A549 treated with Hydrocortisone at 1 μM for 4 hours (cell line): ENCODE results near the gene EXTL1. TPM values are rescaled to one million over a fixed set of nuclear protein-coding genes. Genes with fewer than 3 reads are reported as not detected.

Experiments used
- total RNA-seq: library from RNA; stranded (reverse); fragments of 200-300 nt; extraction: Qiagen RNA extraction; gene quantifications from 5 replicates; pipeline ENCODE4 v1.2.3, GENCODE V29; 2022

EXTL1 gene, protein sequence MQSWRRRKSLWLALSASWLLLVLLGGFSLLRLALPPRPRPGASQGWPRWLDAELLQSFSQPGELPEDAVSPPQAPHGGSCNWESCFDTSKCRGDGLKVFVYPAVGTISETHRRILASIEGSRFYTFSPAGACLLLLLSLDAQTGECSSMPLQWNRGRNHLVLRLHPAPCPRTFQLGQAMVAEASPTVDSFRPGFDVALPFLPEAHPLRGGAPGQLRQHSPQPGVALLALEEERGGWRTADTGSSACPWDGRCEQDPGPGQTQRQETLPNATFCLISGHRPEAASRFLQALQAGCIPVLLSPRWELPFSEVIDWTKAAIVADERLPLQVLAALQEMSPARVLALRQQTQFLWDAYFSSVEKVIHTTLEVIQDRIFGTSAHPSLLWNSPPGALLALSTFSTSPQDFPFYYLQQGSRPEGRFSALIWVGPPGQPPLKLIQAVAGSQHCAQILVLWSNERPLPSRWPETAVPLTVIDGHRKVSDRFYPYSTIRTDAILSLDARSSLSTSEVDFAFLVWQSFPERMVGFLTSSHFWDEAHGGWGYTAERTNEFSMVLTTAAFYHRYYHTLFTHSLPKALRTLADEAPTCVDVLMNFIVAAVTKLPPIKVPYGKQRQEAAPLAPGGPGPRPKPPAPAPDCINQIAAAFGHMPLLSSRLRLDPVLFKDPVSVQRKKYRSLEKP
- total RNA-seq = 0.02 TPM in 1 of 5 replicates, not detected in the others

DNA sequence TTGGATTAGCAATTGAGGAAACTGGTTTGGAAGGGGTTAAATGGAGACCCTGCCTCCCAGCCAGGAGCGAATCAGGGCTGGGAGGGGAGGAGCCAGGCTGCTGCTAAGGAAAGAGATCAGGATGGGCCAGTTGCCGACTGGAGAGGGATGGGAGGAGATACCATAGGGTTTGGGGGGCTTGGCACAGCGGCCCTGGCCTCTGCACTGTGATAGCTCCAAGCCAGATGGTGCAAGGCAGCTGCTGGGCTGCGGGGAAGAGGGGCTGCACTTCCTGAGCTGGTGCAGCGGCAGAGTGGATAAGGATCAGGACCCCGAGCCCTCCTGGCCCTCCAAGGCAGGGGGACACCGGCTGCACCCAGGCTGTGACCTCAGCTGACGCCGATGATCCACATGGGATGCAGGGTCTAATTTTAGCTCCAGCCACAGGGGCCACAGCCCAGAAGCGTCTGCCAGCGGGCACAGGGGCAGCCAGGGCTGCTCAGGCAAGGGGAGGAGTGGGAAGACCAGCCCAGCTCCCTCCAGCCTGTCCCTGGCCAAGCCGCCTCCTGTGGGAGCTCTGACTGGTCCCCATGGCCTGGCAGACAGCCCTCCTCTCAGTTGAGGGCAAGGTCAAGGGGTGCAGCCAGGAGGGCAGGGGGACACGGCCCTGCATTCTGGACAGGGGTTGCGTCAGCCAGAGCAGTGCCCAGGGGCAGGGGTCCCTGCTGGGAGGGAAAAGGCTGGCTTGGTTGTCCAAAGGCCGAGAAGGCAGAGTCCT is at the start of gene EXTL1:
Gene EXTL1, plus strand, starts transcription at position 129 of the 757 bp plus-strand sequence. CDS start 872 bp downstream, outside the sequence.

DNA sequence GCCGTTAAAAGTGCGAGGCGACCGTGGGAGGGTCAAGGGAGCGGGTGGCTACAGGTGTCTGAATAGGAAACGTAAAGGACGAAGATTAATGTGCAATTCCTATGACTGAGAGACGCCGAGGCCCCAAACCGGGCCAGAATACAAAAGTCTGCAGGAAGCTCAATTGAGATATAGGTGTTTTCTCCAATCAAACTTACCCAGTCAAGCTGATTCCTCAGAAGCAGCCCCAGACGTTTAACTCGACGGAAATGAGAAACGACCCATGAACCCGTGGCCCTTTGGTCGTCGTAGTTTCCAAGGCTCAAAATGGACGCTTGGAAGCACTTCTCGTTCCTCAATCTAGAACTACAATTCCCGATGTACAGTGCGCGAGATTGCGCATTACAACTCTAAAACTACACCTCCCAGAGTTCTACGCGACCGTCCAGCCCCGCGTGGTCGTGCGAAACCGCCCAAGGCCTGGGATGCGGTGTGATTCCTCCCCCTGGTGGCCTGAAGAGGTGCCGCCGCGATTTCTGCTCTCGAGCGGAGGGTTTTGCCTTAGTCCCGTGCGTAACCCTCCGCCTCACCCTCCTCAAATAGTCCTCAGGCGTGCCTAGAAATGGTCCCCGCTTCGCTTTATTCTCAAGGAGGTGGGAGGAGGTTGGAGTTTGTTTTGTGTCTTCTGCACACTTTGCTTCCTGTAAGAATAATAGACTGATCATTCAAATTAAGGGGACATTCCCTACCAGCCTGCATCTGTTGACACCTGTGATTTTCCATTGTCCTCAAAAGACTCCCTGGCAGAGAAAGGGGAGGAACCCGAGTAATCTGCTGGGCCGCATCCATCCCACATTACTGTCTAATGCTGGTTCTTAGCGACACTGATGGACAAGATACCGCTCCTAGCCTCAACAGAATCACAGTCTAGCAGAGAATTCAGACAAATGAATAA is 23.5 kb upstream of the EXTL1 start, which contains the start of gene PAFAH2:
Gene PAFAH2, minus strand, starts transcription at position 236 of the 934 bp plus-strand sequence. CDS start 7,247 bp downstream, outside the sequence.

DNA sequence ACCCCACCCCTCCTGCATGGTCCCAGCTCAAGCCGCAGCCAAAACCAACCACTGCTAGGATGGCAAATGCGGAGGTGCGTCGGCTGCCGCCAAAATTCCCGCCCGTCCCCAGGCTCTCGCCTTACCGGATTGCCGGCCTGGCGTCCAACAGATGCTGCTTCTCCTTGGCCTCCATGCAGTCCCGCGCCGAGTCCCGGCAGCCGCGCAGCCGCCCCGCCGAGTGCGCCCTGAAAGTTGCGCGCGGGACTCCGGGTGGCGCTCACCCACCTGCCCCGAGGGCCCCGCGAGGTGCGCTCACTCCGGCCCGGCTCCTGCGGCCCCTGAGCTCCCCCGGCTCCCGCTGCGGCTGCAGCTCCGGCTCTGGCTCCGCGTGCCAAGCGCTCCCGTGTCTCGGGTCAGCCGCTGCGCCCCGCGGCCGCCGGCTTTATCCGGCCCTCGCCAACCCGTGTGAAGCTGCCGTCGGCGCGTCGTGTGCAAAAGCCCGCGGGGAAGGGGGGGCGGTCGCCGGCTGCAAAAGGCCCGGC is 24.2 kb downstream of the EXTL1 start, which contains the start of gene SLC30A2:
Gene SLC30A2, minus strand, starts transcription at position 397 of the 524 bp plus-strand sequence. Its CDS starts 222 bp downstream, at position 175.

DNA sequence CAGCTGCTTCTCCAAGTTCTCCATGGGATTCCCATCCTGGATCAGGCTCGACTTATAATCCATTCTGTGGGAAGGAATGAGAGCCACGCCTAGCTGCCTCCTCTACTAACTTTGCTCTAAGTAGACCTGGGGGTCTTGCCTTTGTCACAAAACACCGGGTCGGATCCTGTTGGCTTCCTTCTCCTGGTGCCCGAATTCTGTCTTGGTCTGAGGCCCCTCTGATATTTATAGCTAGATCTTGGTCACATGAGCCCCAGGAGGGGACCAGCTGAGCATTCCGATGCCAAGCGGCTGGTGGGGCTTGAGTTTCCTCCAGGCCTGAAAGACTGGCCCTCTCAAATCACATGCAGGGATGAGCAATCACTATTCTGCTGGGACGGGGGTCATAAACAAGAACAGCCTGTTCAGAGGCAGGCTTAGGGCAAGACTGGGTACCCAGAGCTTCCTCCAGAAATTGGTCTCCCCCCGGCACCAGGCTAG is 45.9 kb downstream of the EXTL1 start, which contains the start of gene TRIM63:
Gene TRIM63, minus strand, starts transcription at position 199 of the 480 bp plus-strand sequence. Its CDS starts 136 bp downstream, at position 63.

Other genes starting within 250 kb of the EXTL1 start
- gene SELENON, start 221.6 kb upstream of the EXTL1 start, total RNA-seq = 56.9 to 67.6 TPM (median 64.5 TPM) in 5 replicates
- gene MTFR1L, start 201.8 kb upstream of the EXTL1 start, total RNA-seq = 23.9 to 31.9 TPM (median 26.7 TPM) in 5 replicates
- gene AUNIP, start 162.3 kb upstream of the EXTL1 start, total RNA-seq = 7.8 to 9.8 TPM (median 8.5 TPM) in 5 replicates
- 6.8 to 8.3 TPM (median 7.3 TPM) in 5 replicates for gene PAQR7, start 146.1 kb upstream of the EXTL1 start, total RNA-seq
- gene STMN1, start 115.4 kb upstream of the EXTL1 start, total RNA-seq = 189 to 236 TPM (median 222 TPM) in 5 replicates
- 7.0 to 10.3 TPM (median 8.2 TPM) in 5 replicates for gene PAFAH2, start 23.7 kb upstream of the EXTL1 start, total RNA-seq
- 0.24 to 0.58 TPM (median 0.42 TPM) in 5 replicates for gene SLC30A2, start 24.3 kb downstream of the EXTL1 start, total RNA-seq
- gene TRIM63, start 45.9 kb downstream of the EXTL1 start, total RNA-seq = 1.3 to 2.0 TPM (median 1.8 TPM) in 5 replicates
- 1.7 to 2.8 TPM (median 1.9 TPM) in 5 replicates for gene PDIK1L, start 90.0 kb downstream of the EXTL1 start, total RNA-seq
- gene FAM110D, start 137.3 kb downstream of the EXTL1 start, total RNA-seq = 0.06 TPM in 4 of 5 replicates, not detected in the other
- not detected in 5 replicates for gene C1orf232, start 147.2 kb downstream of the EXTL1 start, total RNA-seq
- 46.2 to 70.1 TPM (median 67.4 TPM) in 5 replicates for gene ZNF593, start 148.1 kb downstream of the EXTL1 start, total RNA-seq
- gene ZNF593OS, start 150.1 kb downstream of the EXTL1 start, total RNA-seq = 0.25 to 0.49 TPM (median 0.26 TPM) in 4 of 5 replicates, not detected in the other
- 0.15 to 0.51 TPM (median 0.30 TPM) in 5 replicates for gene CNKSR1, start 155.7 kb downstream of the EXTL1 start, total RNA-seq
- gene CATSPER4, start 168.8 kb downstream of the EXTL1 start, total RNA-seq = not detected in 5 replicates
- 11.1 to 13.8 TPM (median 12.3 TPM) in 5 replicates for gene CEP85, start 212.4 kb downstream of the EXTL1 start, total RNA-seq